ENCODE measurements around the gene TNXB. TPM values are rescaled to one million over a fixed set of nuclear protein-coding genes. Genes with fewer than 3 reads are reported as not detected.
"Not testable (repeated sequence)": the region's sequence is repeated elsewhere in the genome, so short reads cannot be mapped to it uniquely, and the experiment has no call there.

Gene TNXB
- total and polyA plus RNA-seq, 5 donors, result 77.9 to 182 (median 111) TPM

- H3K9me3 ChIP-seq (ENCODE audit: control insufficient read depth, low read length); H3K27ac ChIP-seq (ENCODE audit: low read length); H3K4me1 ChIP-seq (ENCODE audit: control insufficient read depth, insufficient read depth, low read length); H3K27me3 ChIP-seq (ENCODE audit: control insufficient read depth, insufficient read depth); ATAC-seq; intact Hi-C loops (cut with DNase I); H3K4me3 ChIP-seq (ENCODE audit: low read length): not testable (repeated sequence)
- DNase-seq, result peak in 1 of 3 donors; percentile 11
- 66% methylated on average over 12 of the region's 12 CpGs for WGBS
Observed at GRCh38 chr6:32007086-32007485, 102.1 kb downstream of the TNXB start.

GRCh38 chr6:32005991-32006529, 103.1 kb downstream of the TNXB start:
- DNase-seq; H3K9me3 ChIP-seq (ENCODE audit: control insufficient read depth, low read length); H3K4me3 ChIP-seq (ENCODE audit: low read length); H3K4me1 ChIP-seq (ENCODE audit: control insufficient read depth, insufficient read depth, low read length); ATAC-seq; intact Hi-C loops (cut with DNase I); H3K27me3 ChIP-seq (ENCODE audit: control insufficient read depth, insufficient read depth); H3K27ac ChIP-seq (ENCODE audit: low read length): not testable (repeated sequence)
- WGBS, result 77% methylated on average over 8 of the region's 8 CpGs

- H3K27ac ChIP-seq (ENCODE audit: low read length); H3K4me1 ChIP-seq (ENCODE audit: control insufficient read depth, insufficient read depth, low read length); H3K4me3 ChIP-seq (ENCODE audit: low read length); H3K9me3 ChIP-seq (ENCODE audit: control insufficient read depth, low read length); ATAC-seq; H3K27me3 ChIP-seq (ENCODE audit: control insufficient read depth, insufficient read depth); intact Hi-C loops (cut with DNase I): not testable (repeated sequence)
- peak; percentile 12 to 52 (median 30) for DNase-seq
- WGBS, result 69% methylated on average over 6 of the region's 9 CpGs
Observed at GRCh38 chr6:32005538-32005880, 103.6 kb downstream of the TNXB start.

GRCh38 chr6:32004864-32005537, 104.1 kb downstream of the TNXB start:
- H3K4me1 ChIP-seq (ENCODE audit: control insufficient read depth, insufficient read depth, low read length); intact Hi-C loops (cut with DNase I); ATAC-seq; H3K27ac ChIP-seq (ENCODE audit: low read length); H3K4me3 ChIP-seq (ENCODE audit: low read length); H3K9me3 ChIP-seq (ENCODE audit: control insufficient read depth, low read length); H3K27me3 ChIP-seq (ENCODE audit: control insufficient read depth, insufficient read depth): not testable (repeated sequence)
- DNase-seq, result peak in 1 of 3 donors; percentile 32
- WGBS, result 69% methylated on average over 9 of the region's 13 CpGs

- 73% methylated on average over 4 of the region's 4 CpGs for WGBS
- H3K4me1 ChIP-seq (ENCODE audit: control insufficient read depth, insufficient read depth, low read length); H3K27me3 ChIP-seq (ENCODE audit: control insufficient read depth, insufficient read depth); H3K4me3 ChIP-seq (ENCODE audit: low read length); intact Hi-C loops (cut with DNase I); DNase-seq; H3K9me3 ChIP-seq (ENCODE audit: control insufficient read depth, low read length); H3K27ac ChIP-seq (ENCODE audit: low read length); ATAC-seq: not testable (repeated sequence)
Observed at GRCh38 chr6:32004393-32004792, 104.7 kb downstream of the TNXB start.

- H3K4me1 ChIP-seq (ENCODE audit: control insufficient read depth, insufficient read depth, low read length); H3K4me3 ChIP-seq (ENCODE audit: low read length); DNase-seq; H3K27ac ChIP-seq (ENCODE audit: low read length); H3K27me3 ChIP-seq (ENCODE audit: control insufficient read depth, insufficient read depth); H3K9me3 ChIP-seq (ENCODE audit: control insufficient read depth, low read length); intact Hi-C loops (cut with DNase I): not testable (repeated sequence)
- ATAC-seq, result peak in 1 of 2 donors; percentile 51
- WGBS, result no CpG with 5 or more reads among the region's 7 CpGs
Observed at GRCh38 chr6:32003301-32003700, 105.8 kb downstream of the TNXB start.

GRCh38 chr6:32002546-32003268, 106.4 kb downstream of the TNXB start:
- DNase-seq; H3K4me3 ChIP-seq (ENCODE audit: low read length); H3K27ac ChIP-seq (ENCODE audit: low read length); intact Hi-C loops (cut with DNase I); H3K27me3 ChIP-seq (ENCODE audit: control insufficient read depth, insufficient read depth); H3K9me3 ChIP-seq (ENCODE audit: control insufficient read depth, low read length); H3K4me1 ChIP-seq (ENCODE audit: control insufficient read depth, insufficient read depth, low read length): not testable (repeated sequence)
- no CpG with 5 or more reads among the region's 15 CpGs for WGBS
- ATAC-seq, result peak; percentile 51 to 67

- ATAC-seq; H3K4me3 ChIP-seq (ENCODE audit: low read length); H3K27me3 ChIP-seq (ENCODE audit: control insufficient read depth, insufficient read depth); H3K27ac ChIP-seq (ENCODE audit: low read length); intact Hi-C loops (cut with DNase I); H3K9me3 ChIP-seq (ENCODE audit: control insufficient read depth, low read length); H3K4me1 ChIP-seq (ENCODE audit: control insufficient read depth, insufficient read depth, low read length): not testable (repeated sequence)
- peak in 2 of 3 donors; percentile 9 to 54 for DNase-seq
- WGBS, result 90% methylated on average over 6 of the region's 6 CpGs
Observed at GRCh38 chr6:31996385-31996784, 112.8 kb downstream of the TNXB start.

- ATAC-seq; H3K27ac ChIP-seq (ENCODE audit: low read length); H3K4me1 ChIP-seq (ENCODE audit: control insufficient read depth, insufficient read depth, low read length); H3K27me3 ChIP-seq (ENCODE audit: control insufficient read depth, insufficient read depth); H3K4me3 ChIP-seq (ENCODE audit: low read length); intact Hi-C loops (cut with DNase I); H3K9me3 ChIP-seq (ENCODE audit: control insufficient read depth, low read length): not testable (repeated sequence)
- WGBS, result 97% methylated on average over 10 of the region's 14 CpGs
- peak in 1 of 3 donors; percentile 10 for DNase-seq
Observed at GRCh38 chr6:31994421-31994820, 114.7 kb downstream of the TNXB start.
